Endothelial cell (in vitro differentiated cells): Measurements from ENCODE around the gene ASF1B. TPM values are rescaled to one million over a fixed set of nuclear protein-coding genes. Genes with fewer than 3 reads are reported as not detected.
A peak's percentile ranks its signal among the peaks of the same experiment; 100 is the strongest.
"Not testable (repeated sequence)": the region's sequence is repeated elsewhere in the genome, so short reads cannot be mapped to it uniquely, and the experiment has no call there.

Experiments used
- DNase-seq: peaks from one replicate; pipeline ENCODE4 v3.0.0; 2021; ENCODE audit warnings: low spot score
- H3K27ac Mint-ChIP-seq: one replicate; pipeline ENCODE4 v1.8.0; 2021; ENCODE audit warnings: mixed read lengths, inconsistent platforms; ENCODE audit not compliant: unreplicated experiment
- H3K27me3 Mint-ChIP-seq: one replicate; pipeline ENCODE4 v1.8.0; 2021; ENCODE audit warnings: mild to moderate bottlenecking, moderate library complexity, mixed read lengths, inconsistent platforms; ENCODE audit not compliant: unreplicated experiment
- H3K36me3 Mint-ChIP-seq: one replicate; pipeline ENCODE4 v1.8.0; 2021; ENCODE audit warnings: mild to moderate bottlenecking, low read depth, mixed read lengths, inconsistent platforms; ENCODE audit not compliant: unreplicated experiment
- H3K4me1 Mint-ChIP-seq: one replicate; pipeline ENCODE4 v1.8.0; 2021; ENCODE audit warnings: mild to moderate bottlenecking, mixed read lengths, inconsistent platforms; ENCODE audit not compliant: unreplicated experiment
- H3K4me3 Mint-ChIP-seq: one replicate; pipeline ENCODE4 v1.8.0; 2021; ENCODE audit warnings: mild to moderate bottlenecking, mixed read lengths, inconsistent platforms; ENCODE audit not compliant: unreplicated experiment
- H3K9me3 Mint-ChIP-seq: one replicate; pipeline ENCODE4 v1.8.0; 2021; ENCODE audit warnings: mixed read lengths, inconsistent platforms; ENCODE audit not compliant: unreplicated experiment
- CTCF ChIP-seq: fragments of 200-600 bp; sonication (generic); IDR thresholded peaks from one replicate; pipeline ENCODE4 v1.5.0; 2021; ENCODE audit warnings: antibody characterized with exemption; ENCODE audit not compliant: unreplicated experiment
- long read RNA-seq: library from polyadenylated mRNA; unstranded; transcript quantifications from one replicate; pipeline ENCODE4 v2.0.0, GENCODE V29; 2020; ENCODE audit not compliant: unreplicated experiment
- total RNA-seq: library from RNA; stranded (reverse); fragmentation: NEBNext Ultra II Directional; extraction: Animal tissue kit (Norgen Biotek cat#: 25700); gene quantifications from one replicate; pipeline ENCODE4 v1.2.1, GENCODE V29; 2021; ENCODE audit not compliant: unreplicated experiment

ASF1B gene
- 7.1 TPM for total RNA-seq
- long read RNA-seq, transcript ASF1B-201 (4 exons, 2,059 nt) = major isoform, 16 of 16 reads
- long read RNA-seq, partial matches to known transcripts = 0 of 16 reads
- long read RNA-seq, other reads (novel, unspliced or antisense) = 0 of 16 reads

GRCh38 chr19:14136509-14137281, at the start of gene ASF1B:
TSS of gene ASF1B (minus strand) at chr19:14136589. CDS start at chr19:14136456, 133 bp downstream.
- DNase-seq = peak; percentile 98
- H3K4me1 Mint-ChIP-seq = peaks cover 19% of the 10 kb centered on the region
- no peaks in the 10 kb centered on the region for H3K36me3 Mint-ChIP-seq
- peak within 1 kb of the TSS; percentile 98 for H3K4me3 Mint-ChIP-seq
- H3K9me3 Mint-ChIP-seq = no peaks in the 10 kb centered on the region
- peak; percentile 60 for TF ChIP-seq CTCF
- peaks cover 7% of the 10 kb centered on the region for H3K27me3 Mint-ChIP-seq
- peak within 1 kb of the TSS; percentile 98 for H3K27ac Mint-ChIP-seq

GRCh38 chr19:14185691-14186090, 49.3 kb upstream of the ASF1B start:
- not testable (repeated sequence) for H3K27ac Mint-ChIP-seq, DNase-seq, H3K9me3 Mint-ChIP-seq, H3K36me3 Mint-ChIP-seq, H3K4me3 Mint-ChIP-seq, H3K4me1 Mint-ChIP-seq
- H3K27me3 Mint-ChIP-seq = peaks cover 19% of the 10 kb centered on the region

- TF ChIP-seq CTCF = no peak
- Mint-ChIP-seq H3K4me3 (no peak overlapping the region), H3K9me3 (no peaks in the 10 kb centered on the region), H3K36me3 (no peaks in the 10 kb centered on the region), H3K27ac (no peak overlapping the region), H3K27me3 (peaks cover 19% of the 10 kb centered on the region), H3K4me1 (no peaks in the 10 kb centered on the region)
- DNase-seq = no peak
These were observed 48.8 kb upstream of the ASF1B start for GRCh38 chr19:14185158-14185557.

- Mint-ChIP-seq H3K27me3 (peaks cover 18% of the 10 kb centered on the region), H3K9me3 (no peaks in the 10 kb centered on the region), H3K36me3 (no peaks in the 10 kb centered on the region), H3K4me3 (no peak overlapping the region), H3K4me1 (no peaks in the 10 kb centered on the region), H3K27ac (no peak overlapping the region)
- TF ChIP-seq CTCF = no peak
- no peak for DNase-seq
These were observed 47.5 kb upstream of the ASF1B start for GRCh38 chr19:14183741-14184350.

GRCh38 chr19:14182476-14182875, 46.1 kb upstream of the ASF1B start:
- no peak overlapping the region for H3K4me3 Mint-ChIP-seq
- no peaks in the 10 kb centered on the region for H3K4me1 Mint-ChIP-seq
- no peaks in the 10 kb centered on the region for H3K9me3 Mint-ChIP-seq
- no peak for DNase-seq
- no peaks in the 10 kb centered on the region for H3K36me3 Mint-ChIP-seq
- no peak overlapping the region for H3K27ac Mint-ChIP-seq
- TF ChIP-seq CTCF = no peak
- peaks cover 15% of the 10 kb centered on the region for H3K27me3 Mint-ChIP-seq
